Measurements from ENCODE around the gene DHRS7C.
A peak's percentile ranks its signal among the peaks of the same experiment; 100 is the strongest.

The DHRS7C gene

DNA sequence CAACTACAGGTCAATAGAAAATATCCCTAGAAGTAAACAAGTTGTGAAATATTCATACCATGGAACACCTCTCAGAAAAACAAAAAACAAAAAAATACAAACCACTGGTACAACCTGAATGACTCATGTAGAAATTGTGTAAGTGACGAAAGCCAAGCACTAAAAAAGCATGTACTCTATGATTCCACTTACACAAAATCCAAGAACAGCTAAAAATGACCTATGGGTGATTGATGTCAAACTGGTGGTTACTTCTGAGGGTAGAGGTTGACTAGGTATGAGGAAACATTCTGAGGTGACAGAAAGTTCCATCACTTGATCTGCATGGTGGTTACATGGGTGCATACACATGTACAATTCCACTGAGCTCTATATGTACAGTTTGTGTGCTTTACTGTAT lies 31.1 kb downstream of the DHRS7C start:
- DNase-seq: no peak

DNA sequence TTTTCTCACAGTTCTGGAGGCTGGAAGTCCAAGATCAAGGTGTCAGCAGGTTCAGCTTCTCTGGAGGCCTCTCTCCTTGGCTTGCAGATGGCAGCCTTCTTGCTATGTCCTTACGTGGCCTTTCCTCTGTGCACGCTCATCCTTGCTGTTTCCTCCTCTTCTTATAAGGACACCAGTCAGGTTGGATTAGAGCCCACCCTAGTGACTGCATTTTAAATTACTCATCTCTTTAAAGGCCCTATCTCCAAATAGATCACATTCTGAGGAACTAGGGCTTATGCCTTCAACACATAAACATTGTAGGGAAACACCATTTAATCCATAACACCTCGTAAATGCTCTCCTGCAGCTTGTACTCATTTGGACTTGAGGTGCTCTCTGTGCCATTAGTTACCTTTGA lies 36.3 kb downstream of the DHRS7C start:
- DNase-seq: no peak

DNA sequence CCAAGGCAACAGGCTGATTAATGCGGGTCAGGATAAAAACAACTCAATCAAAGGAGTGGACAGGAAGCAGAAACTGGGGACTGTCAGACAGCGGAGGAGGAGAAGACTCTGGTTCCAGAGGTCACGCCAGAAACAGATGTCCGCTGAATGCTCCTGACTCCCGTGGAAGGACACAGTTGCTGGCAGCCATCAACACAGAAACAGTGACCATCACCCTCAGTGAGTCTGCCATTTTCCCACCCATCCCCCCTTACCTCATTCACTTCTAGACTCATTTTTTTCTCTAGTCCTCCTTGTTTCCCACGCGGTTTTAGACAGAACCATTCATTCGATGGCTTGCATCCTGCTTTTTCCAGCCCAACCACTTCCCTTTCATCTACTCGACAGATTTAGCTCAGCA lies 40.9 kb downstream of the DHRS7C start:
- no peak for DNase-seq

DNA sequence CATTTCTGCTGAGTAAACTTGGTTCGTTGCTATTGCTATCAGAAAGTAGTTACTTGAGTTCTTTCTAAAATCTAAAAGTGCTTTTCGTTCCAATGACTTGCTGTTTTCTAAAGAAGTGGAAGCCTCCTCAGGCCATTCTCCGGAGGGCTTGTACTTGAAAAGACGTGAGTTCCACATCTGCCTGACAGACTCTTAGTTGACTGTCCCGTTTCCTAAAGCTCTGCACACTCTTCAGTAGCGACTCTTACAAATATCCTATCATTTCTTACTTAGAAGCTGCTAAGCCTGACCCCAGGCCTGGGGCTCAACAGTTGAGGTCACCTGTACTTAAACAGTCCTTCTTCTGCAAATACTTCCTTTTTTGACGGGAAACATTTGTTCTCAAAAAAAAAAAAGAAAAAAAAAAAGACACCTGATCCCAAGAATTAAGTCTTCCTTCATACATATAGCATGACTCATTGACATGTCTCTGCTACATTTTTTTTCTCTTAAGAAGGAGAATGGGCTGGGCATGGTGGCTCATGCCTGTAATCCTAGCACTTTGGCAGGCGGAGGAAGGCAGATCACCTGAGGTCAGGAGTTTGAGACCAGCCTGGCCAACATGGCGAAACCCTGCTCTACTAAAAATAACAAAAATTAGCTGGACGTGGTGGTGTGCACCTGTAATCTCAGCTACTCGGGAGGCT lies 61.5 kb downstream of the DHRS7C start:
- no peak for DNase-seq

GRCh38 chr17:9729034-9729650 lies 62.2 kb downstream of the DHRS7C start:
- DNase-seq: peak in 1 of 2 experiments; percentile 39

DNA sequence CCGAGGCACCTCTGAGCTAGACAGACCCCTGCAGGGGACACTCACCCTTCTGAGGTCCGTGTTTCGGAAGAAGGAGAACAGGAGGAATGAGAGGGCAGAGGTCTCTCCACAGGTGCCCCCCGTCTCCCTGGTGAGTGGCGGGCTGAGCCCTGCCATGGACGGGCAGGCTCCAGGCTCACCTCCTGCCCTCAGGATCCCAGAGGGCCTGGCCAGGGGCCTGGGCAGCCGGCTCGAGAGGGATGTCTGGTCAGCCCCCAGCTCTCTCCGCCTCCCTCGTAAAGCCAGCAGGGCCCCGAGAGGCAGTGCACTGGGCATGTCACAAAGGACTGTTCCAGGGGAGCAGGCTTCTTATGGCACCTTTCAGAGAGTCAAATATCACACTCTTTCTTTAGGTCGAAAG lies 62.8 kb downstream of the DHRS7C start:
- no peak for DNase-seq

- DNase-seq: no peak
Measured at GRCh38 chr17:9728005-9728404, 63.4 kb downstream of the DHRS7C start.

DNA sequence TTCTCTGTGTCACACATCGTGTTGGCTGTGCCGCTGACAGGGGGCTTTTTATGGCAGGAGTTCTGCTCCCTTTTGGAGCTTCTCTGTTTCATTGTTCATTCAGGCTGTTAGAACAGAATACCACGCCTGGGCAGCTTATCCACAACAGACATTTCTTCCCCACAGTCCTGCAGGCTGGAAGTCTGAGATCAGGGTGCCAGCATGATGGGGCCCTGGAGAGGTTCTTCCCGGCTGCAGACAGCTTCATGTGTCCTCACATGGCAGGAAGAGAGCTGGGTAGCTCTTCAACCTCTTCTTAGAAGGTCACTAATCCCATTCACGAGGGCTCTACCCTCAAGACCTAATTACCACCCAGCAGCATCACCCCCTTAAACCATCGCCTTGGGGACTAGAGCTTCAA lies 65.1 kb downstream of the DHRS7C start:
- DNase-seq: no peak

GRCh38 chr17:9725575-9725974 lies 65.8 kb downstream of the DHRS7C start:
- no peak for DNase-seq
